Measurements from ENCODE around the gene TSNAX.

Gene TSNAX

DNA sequence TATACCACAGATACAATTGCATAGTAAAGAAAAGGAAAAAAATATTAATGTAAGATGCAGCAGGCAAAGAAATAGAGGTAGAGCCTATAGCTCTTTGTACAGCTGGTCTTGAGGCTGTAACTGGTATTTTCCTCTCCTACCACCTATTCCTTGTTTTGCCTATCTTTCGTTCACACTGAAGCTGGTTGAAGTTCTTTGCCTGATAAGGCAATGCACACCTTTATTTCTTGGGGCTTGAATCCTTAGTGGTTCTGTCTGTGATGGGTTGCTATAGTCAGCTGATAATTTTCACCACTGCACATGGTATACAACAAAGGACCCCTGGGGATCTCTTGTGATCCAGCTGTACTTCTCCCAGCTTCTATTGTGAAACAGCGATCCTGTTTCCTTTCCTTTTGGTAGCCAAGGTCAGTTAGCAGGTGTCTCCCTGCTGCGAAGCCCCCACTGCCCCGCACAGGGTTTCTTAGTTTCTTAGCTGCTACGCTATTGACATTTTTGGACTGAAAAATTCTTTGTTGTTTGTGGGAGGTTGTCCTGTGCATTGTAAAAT lies 9.9 kb upstream of the TSNAX start:
- H3K4me3 ChIP-seq (ENCODE audit: low read depth, low read length) = no peak overlapping the region
- TF ChIP-seq, protein P1, sequence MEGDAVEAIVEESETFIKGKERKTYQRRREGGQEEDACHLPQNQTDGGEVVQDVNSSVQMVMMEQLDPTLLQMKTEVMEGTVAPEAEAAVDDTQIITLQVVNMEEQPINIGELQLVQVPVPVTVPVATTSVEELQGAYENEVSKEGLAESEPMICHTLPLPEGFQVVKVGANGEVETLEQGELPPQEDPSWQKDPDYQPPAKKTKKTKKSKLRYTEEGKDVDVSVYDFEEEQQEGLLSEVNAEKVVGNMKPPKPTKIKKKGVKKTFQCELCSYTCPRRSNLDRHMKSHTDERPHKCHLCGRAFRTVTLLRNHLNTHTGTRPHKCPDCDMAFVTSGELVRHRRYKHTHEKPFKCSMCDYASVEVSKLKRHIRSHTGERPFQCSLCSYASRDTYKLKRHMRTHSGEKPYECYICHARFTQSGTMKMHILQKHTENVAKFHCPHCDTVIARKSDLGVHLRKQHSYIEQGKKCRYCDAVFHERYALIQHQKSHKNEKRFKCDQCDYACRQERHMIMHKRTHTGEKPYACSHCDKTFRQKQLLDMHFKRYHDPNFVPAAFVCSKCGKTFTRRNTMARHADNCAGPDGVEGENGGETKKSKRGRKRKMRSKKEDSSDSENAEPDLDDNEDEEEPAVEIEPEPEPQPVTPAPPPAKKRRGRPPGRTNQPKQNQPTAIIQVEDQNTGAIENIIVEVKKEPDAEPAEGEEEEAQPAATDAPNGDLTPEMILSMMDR (IDR thresholded peaks at IDR 0.05; ENCODE audit: control insufficient read depth, extremely low read depth, insufficient read depth) = no peak
- no peak for DNase-seq (ENCODE audit: low read depth)

DNA sequence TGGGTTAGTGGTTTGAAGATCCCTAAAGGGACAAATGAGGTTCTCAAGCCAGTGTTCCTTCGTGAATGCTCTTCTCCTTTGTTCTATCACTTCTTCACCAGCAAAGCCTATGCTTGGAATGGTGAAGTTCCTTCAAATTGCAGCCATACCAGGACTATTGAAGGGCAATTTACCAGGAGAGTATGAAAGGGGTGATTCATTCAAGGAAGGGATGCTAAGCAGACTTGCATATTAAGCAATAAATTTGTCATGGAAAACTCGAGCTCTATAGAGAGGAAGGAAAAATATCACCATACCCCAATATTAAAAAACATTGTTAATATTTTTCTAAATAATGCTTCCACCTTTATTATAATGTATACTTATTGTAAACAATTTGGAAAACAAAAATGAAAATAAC lies 9.3 kb upstream of the TSNAX start:
- DNase-seq (ENCODE audit: low read depth) = no peak
- TF ChIP-seq, protein P1 (IDR thresholded peaks at IDR 0.05; ENCODE audit: control insufficient read depth, extremely low read depth, insufficient read depth) = no peak
- no peak overlapping the region for H3K4me3 ChIP-seq (ENCODE audit: low read depth, low read length)

DNA sequence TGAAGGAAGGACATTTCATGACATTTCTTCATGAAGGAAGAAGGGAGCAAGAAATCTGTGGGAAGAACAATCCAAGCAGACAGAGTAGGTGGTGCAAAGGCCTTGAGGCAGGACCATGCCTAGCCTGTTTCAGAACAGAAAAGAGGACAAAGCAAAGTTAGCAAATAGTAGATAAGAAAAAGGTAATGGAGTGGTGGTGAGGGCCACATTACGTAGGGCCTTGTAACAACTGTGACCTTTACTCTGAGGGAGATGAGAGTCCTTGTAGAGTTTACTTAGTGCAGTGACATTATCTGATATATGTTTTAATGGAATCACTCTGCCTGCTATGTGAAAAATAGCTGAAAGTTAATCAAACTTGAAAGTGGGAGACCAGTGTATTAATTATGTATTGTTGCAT lies 6.4 kb upstream of the TSNAX start:
- TF ChIP-seq, protein P1 (IDR thresholded peaks at IDR 0.05; ENCODE audit: control insufficient read depth, extremely low read depth, insufficient read depth) = no peak
- H3K4me3 ChIP-seq (ENCODE audit: low read depth, low read length) = no peak overlapping the region
- no peak for DNase-seq (ENCODE audit: low read depth)

DNA sequence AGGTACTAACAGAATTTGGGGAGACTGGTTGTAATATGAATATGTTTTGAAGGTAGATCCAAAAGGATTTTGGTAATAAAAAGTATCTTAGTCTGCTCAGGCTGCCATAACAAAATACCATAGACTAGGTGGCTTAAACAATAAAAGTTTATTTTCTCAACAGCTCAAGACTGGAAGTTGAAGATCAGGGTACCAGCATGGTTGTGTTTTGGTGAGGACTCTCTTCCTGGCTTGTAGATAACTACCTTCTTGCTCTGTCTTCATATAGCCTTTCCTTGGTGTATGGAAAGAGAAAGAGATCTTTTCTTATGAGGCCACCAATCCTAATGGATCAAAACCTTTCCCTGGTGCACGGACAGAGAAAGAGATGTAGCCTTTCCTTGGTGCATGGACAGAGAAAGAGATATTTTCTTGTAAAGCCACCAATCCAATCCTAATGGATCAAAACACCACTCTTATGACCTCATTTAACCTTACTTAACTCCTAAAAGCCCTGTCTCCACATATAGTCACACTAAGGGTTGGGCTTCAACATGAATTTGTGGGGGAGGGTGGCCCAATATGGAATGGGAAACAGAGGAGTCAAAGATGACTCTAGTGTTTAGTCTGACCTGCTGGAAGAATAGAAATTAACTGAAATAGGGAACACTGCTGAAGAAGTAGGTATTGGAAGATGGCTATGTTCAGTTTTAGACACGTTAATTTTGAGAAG lies 5.4 kb upstream of the TSNAX start:
- TF ChIP-seq, protein P1 (IDR thresholded peaks at IDR 0.05; ENCODE audit: control insufficient read depth, extremely low read depth, insufficient read depth) = no peak
- DNase-seq (ENCODE audit: low read depth) = no peak
- no peak overlapping the region for H3K4me3 ChIP-seq (ENCODE audit: low read depth, low read length)

DNA sequence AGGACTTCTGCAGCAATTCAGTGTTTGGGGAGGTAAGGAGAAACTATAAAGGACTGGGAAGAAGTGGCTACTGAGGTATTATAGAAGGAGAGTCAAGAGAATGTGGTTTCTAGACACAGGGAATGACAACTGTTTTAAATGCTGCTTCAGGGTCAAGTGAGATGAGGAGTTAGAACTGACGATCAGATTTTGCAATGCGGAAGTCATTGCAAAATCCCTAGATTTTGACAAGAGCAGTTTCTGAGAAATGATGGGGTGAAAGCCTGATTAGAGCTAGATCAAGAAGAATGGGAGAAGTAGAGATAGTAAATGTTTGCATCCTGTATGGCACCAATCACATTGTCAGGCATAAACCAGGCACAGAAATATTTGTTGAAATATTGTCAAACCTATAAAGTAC lies 4.7 kb upstream of the TSNAX start:
- DNase-seq (ENCODE audit: low read depth) = no peak
- TF ChIP-seq, protein P1 (IDR thresholded peaks at IDR 0.05; ENCODE audit: control insufficient read depth, extremely low read depth, insufficient read depth) = no peak
- H3K4me3 ChIP-seq (ENCODE audit: low read depth, low read length) = no peak overlapping the region

DNA sequence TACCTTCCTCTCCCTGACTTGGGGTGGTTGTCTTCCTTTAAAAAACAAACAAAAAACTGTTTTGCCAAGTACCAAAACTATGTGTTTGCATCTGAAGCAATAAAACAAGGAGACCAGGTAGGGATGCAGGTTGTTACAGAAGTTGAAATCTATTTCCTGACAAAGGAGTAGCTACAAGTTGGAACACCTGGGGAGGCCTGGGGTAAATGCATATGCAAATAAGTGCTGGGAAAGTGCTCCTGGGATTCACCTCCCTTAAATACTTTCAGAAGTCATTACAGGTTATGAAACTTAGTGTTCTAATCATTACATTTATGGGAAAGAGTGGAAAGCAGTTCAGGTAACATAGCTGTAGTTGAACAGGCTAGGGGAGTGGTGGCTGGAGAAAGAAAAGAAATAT lies 1.9 kb upstream of the TSNAX start:
- no peak for DNase-seq (ENCODE audit: low read depth)
- H3K4me3 ChIP-seq (ENCODE audit: low read depth, low read length) = no peak overlapping the region
- TF ChIP-seq, protein P1 (IDR thresholded peaks at IDR 0.05; ENCODE audit: control insufficient read depth, extremely low read depth, insufficient read depth) = no peak

Measured in LNCaP clone FGC (cell line).